SIG-M5 treated with dmso at 0.1 percent for 504 hours (cell line): ENCODE results near the gene CCL19.

Experiments used
- DNase-seq: peaks from one replicate; lab custom pipeline; 2025; ENCODE audit not compliant: unreplicated experiment; lab: John Stamatoyannopoulos, UW

Gene CCL19

DNA sequence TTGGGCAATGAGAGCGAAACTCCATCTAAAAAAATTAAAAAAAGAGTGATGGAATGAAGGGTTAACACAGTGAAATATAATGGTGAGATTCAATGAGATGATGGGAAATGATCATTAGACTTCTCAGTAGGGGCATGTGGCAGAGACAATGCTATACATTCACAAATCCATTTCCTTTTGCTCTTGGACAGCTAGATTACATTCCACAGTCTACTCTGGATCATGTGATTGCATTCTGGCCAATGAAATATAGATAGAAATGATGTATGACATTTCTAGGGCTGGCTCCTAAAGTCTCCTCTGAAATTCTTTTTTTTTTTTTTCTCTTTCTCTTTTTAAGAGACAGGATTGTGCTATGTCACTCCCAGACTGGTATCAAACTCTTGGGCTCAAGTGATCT, 48.4 kb downstream of the CCL19 start:
- DNase-seq = no peak
